DMS153 treated with DMSO at 0.1 percent for 48 hours (cell line): Measurements from ENCODE around the gene SRSF3.
"Not testable (repeated sequence)": the region's sequence is repeated elsewhere in the genome, so short reads cannot be mapped to it uniquely, and the experiment has no call there.

Source experiments
- DNase-seq: peaks from one replicate; lab custom pipeline; 2025; ENCODE audit not compliant: unreplicated experiment; lab: John Stamatoyannopoulos, UW

SRSF3 gene

GRCh38 chr6:36594029-36594815 is at the start of gene SRSF3:
Gene SRSF3, plus strand, starts transcription at chr6:36594362. Its CDS starts 2,401 bp downstream, at chr6:36596763.
- peak; percentile 65 for DNase-seq

- DNase-seq = no peak
These were observed 48.3 kb upstream of the SRSF3 start for GRCh38 chr6:36545767-36546307.

GRCh38 chr6:36546308-36546919 is 47.7 kb upstream of the SRSF3 start:
- DNase-seq = no peak

- DNase-seq = peak; percentile 38
These were observed 47.1 kb upstream of the SRSF3 start, which contains the start of gene STK38 for GRCh38 chr6:36546920-36547645. Gene STK38, minus strand, starts transcription at chr6:36547479. Its CDS starts 7,277 bp downstream, at chr6:36540202.

GRCh38 chr6:36547646-36548400 is 46.3 kb upstream of the SRSF3 start:
- DNase-seq = no peak

- DNase-seq = no peak
These were observed 45.8 kb upstream of the SRSF3 start for GRCh38 chr6:36548401-36548743.

- DNase-seq = no peak
These were observed 43.6 kb upstream of the SRSF3 start for GRCh38 chr6:36550473-36551000.

GRCh38 chr6:36555750-36556252 is 38.4 kb upstream of the SRSF3 start:
- DNase-seq = no peak

- DNase-seq = no peak
These were observed 37.9 kb upstream of the SRSF3 start for GRCh38 chr6:36556281-36556680.

- DNase-seq = no peak
These were observed 35.0 kb upstream of the SRSF3 start for GRCh38 chr6:36559011-36559793.

GRCh38 chr6:36560822-36561221 is 33.3 kb upstream of the SRSF3 start:
- DNase-seq = no peak

- DNase-seq = no peak
These were observed 30.8 kb upstream of the SRSF3 start for GRCh38 chr6:36563237-36563927.

- DNase-seq = no peak
These were observed 30.3 kb upstream of the SRSF3 start for GRCh38 chr6:36563928-36564284.

GRCh38 chr6:36566418-36566905 is 27.7 kb upstream of the SRSF3 start:
- no peak for DNase-seq

- no peak for DNase-seq
These were observed 23.9 kb upstream of the SRSF3 start for GRCh38 chr6:36570264-36570663.

- DNase-seq = no peak
These were observed 22.8 kb upstream of the SRSF3 start for GRCh38 chr6:36571122-36572043.

- not testable (repeated sequence) for DNase-seq
These were observed 21.5 kb upstream of the SRSF3 start for GRCh38 chr6:36572353-36573311.
